ENCODE measurements around the gene BTAF1.

BTAF1 gene

GRCh38 chr10:92054807-92055206 is 131.2 kb downstream of the BTAF1 start:
- ChIA-PET POLR2A (no interaction called here), CTCF (no interaction called here)
- no peak for TF ChIP-seq CTCF (IDR thresholded peaks at IDR 0.05; ENCODE audit: control extremely low read depth, extremely low read depth, low read depth, missing control alignments)
- no peak for DNase-seq (ENCODE audit: extremely low spot score)

GRCh38 chr10:92062273-92062672 is 138.7 kb downstream of the BTAF1 start:
- no peak for TF ChIP-seq CTCF (IDR thresholded peaks at IDR 0.05; ENCODE audit: control extremely low read depth, extremely low read depth, low read depth, missing control alignments)

GRCh38 chr10:92064506-92064905 is 140.9 kb downstream of the BTAF1 start:
- CTCF ChIA-PET: interaction anchor here (1.0 to 2.0 kb wide), 4 partner anchors 14 to 23 kb away, joined by 3 to 6 read pairs (median 4); no protein-coding TSS in a partner anchor
- POLR2A ChIA-PET: no interaction called here
- TF ChIP-seq CTCF (IDR thresholded peaks at IDR 0.05; ENCODE audit: control extremely low read depth, extremely low read depth, low read depth, missing control alignments): no peak

More at GRCh38 chr10:92062273-92062672, 138.7 kb downstream of the BTAF1 start:
- no peak for DNase-seq (ENCODE audit: extremely low spot score)
- ChIA-PET POLR2A (interaction anchor here (0.7 kb wide), 1 partner anchor 114 kb away, joined by 6 read pairs; no protein-coding TSS in a partner anchor), CTCF (interaction anchor here (1.4 to 1.8 kb wide), 2 partner anchors 11 to 16 kb away, joined by 3 to 6 read pairs; no protein-coding TSS in a partner anchor)

GRCh38 chr10:92066386-92066785 is 142.8 kb downstream of the BTAF1 start:
- no peak for DNase-seq (ENCODE audit: extremely low spot score)
- ChIA-PET CTCF (interaction anchor here (0.9 to 2.0 kb wide), 4 partner anchors 7 to 223 kb away, joined by 3 to 6 read pairs (median 4); no protein-coding TSS in a partner anchor), POLR2A (interaction anchor here (0.6 kb wide), 1 partner anchor 378 kb away, joined by 3 read pairs; no protein-coding TSS in a partner anchor)
- no peak for TF ChIP-seq CTCF (IDR thresholded peaks at IDR 0.05; ENCODE audit: control extremely low read depth, extremely low read depth, low read depth, missing control alignments)

More at GRCh38 chr10:92064506-92064905, 140.9 kb downstream of the BTAF1 start:
- DNase-seq (ENCODE audit: extremely low spot score): no peak

- no peak for DNase-seq (ENCODE audit: extremely low spot score)
- TF ChIP-seq CTCF (IDR thresholded peaks at IDR 0.05; ENCODE audit: control extremely low read depth, extremely low read depth, low read depth, missing control alignments): no peak
- ChIA-PET CTCF (interaction anchor here (1.1 to 1.5 kb wide), 2 partner anchors 19 to 62 kb away, joined by 3 to 5 read pairs; no protein-coding TSS in a partner anchor), POLR2A (no interaction called here)
These were observed 145.3 kb downstream of the BTAF1 start for GRCh38 chr10:92068900-92069299.

- no peak for DNase-seq (ENCODE audit: extremely low spot score)
- CTCF ChIA-PET: interaction anchor here (0.7 to 1.7 kb wide), 5 partner anchors 9 to 360 kb away, joined by 3 to 8 read pairs (median 5); no protein-coding TSS in a partner anchor
- TF ChIP-seq CTCF (IDR thresholded peaks at IDR 0.05; ENCODE audit: control extremely low read depth, extremely low read depth, low read depth, missing control alignments): peak; percentile 11
- POLR2A ChIA-PET: no interaction called here
These were observed 150.7 kb downstream of the BTAF1 start for GRCh38 chr10:92074126-92074887.
